GM12875 (cell line): ENCODE data around the gene SDC1.

Experiments used
- H3K4me3 ChIP-seq: one replicate; pipeline ENCODE4 v1.5.1; 2011; ENCODE audit warnings: low read depth, low read length, control low read depth
- CTCF ChIP-seq: IDR thresholded peaks from 2 replicates; pipeline ENCODE4 v1.5.1; 2011; ENCODE audit warnings: low read depth, mild to moderate bottlenecking, control low read depth, inconsistent platforms, low read length, moderate library complexity, borderline replicate concordance; ENCODE audit not compliant: insufficient read depth

The SDC1 gene

GRCh38 chr2:20168727-20169696 is 55.9 kb downstream of the SDC1 start:
- no peak overlapping the region for H3K4me3 ChIP-seq
- TF ChIP-seq CTCF, result no peak

GRCh38 chr2:20168048-20168726 is 56.7 kb downstream of the SDC1 start:
- no peak overlapping the region for H3K4me3 ChIP-seq
- no peak for TF ChIP-seq CTCF

- TF ChIP-seq CTCF, result no peak
- no peak overlapping the region for H3K4me3 ChIP-seq
These were observed 57.6 kb downstream of the SDC1 start for GRCh38 chr2:20167356-20167755.

- TF ChIP-seq CTCF, result no peak
- no peak overlapping the region for H3K4me3 ChIP-seq
These were observed 59.0 kb downstream of the SDC1 start for GRCh38 chr2:20165677-20166509.

GRCh38 chr2:20164734-20165478 is 60.0 kb downstream of the SDC1 start:
- TF ChIP-seq CTCF, result no peak

GRCh38 chr2:20164061-20164733 is 60.7 kb downstream of the SDC1 start:
- H3K4me3 ChIP-seq, result no peak overlapping the region
- no peak for TF ChIP-seq CTCF

More at GRCh38 chr2:20164734-20165478, 60.0 kb downstream of the SDC1 start:
- no peak overlapping the region for H3K4me3 ChIP-seq
